Cardiac muscle cell (in vitro differentiated cells and primary cell): ENCODE results near the gene PPIAL4G. TPM values are rescaled to one million over a fixed set of nuclear protein-coding genes. Genes with fewer than 3 reads are reported as not detected.
A peak's percentile ranks its signal among the peaks of the same experiment; 100 is the strongest.
"Not testable (repeated sequence)": the region's sequence is repeated elsewhere in the genome, so short reads cannot be mapped to it uniquely, and the experiment has no call there.

ENCODE experiments used
- DNase-seq, 2 donors: peaks; one replicate each; pipeline versions ENCODE4 v3.0.0 to v3.0.0-alpha.2; 2010 to 2017; ENCODE audit warnings: low read depth in 1 of 2, low spot score in 1 of 2
- H3K27ac ChIP-seq: fragments of 200-600 bp; sonication (generic); 2 replicates; pipeline ENCODE4 v1.5.1; 2016
- H3K27me3 ChIP-seq: fragments of 200-600 bp; sonication (generic); 2 replicates; pipeline ENCODE4 v1.6.0; 2016; ENCODE audit warnings: control low read depth
- H3K36me3 ChIP-seq: fragments of 200-600 bp; sonication (generic); 2 replicates; pipeline ENCODE4 v1.5.1; 2016; ENCODE audit warnings: control low read depth
- H3K4me1 ChIP-seq: fragments of 200-600 bp; sonication (generic); 2 replicates; pipeline ENCODE4 v1.8.1; 2017; ENCODE audit warnings: low read depth, mild to moderate bottlenecking, mixed run types
- H3K4me3 ChIP-seq: fragments of 200-600 bp; sonication (generic); 2 replicates; pipeline ENCODE4 v1.5.1; 2016; ENCODE audit warnings: mild to moderate bottlenecking
- H3K9me3 ChIP-seq: fragments of 200-600 bp; sonication (generic); 2 replicates; pipeline ENCODE4 v1.5.1; 2017; ENCODE audit warnings: low read depth, mild to moderate bottlenecking, control low read depth
- polyA plus RNA-seq: library from polyadenylated mRNA; unstranded; fragments of >200 nt; fragmentation: Nextera tagmentation; extraction: Ambion mirVana; gene quantifications from 2 replicates; pipeline ENCODE4 v1.2.1, GENCODE V29; 2016
- total RNA-seq: library from RNA; depleted of rRNA; stranded (reverse); fragments of >200 nt; gene quantifications from 2 replicates; pipeline ENCODE4 v1.2.3, GENCODE V29; 2016

PPIAL4G gene
- not detected in 2 replicates for total RNA-seq
- not detected in 2 replicates for polyA plus RNA-seq

- not testable (repeated sequence) for H3K36me3 ChIP-seq, H3K9me3 ChIP-seq, H3K27me3 ChIP-seq, H3K4me3 ChIP-seq, DNase-seq, H3K27ac ChIP-seq, H3K4me1 ChIP-seq
Observed at GRCh38 chr1:148483029-148483428, at the start of gene PPIAL4G. Gene PPIAL4G (minus strand): TSS chr1:148483302. CDS start chr1:148483252, 50 bp downstream.

DNA sequence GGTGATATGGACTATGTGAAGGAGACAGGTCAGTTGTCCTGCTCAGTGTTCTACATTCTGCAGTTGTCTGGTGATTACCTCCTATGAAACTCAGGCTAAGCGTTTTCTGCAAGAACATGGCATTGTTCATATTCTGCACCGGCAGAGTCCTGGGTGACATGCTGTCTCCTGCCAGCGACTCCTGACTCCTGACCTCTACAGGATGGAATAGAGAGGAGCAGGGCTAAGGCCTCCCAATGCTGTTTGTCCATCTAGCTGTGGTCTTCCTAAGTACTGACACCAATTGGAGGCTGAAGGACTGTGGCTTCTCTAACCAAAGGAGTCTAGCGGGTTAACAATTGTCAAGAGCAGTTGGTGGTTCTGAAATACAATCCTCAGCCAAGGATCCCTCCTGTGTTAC, 49.1 kb upstream of the PPIAL4G start:
- not testable (repeated sequence) for H3K4me3 ChIP-seq, H3K4me1 ChIP-seq, H3K27ac ChIP-seq, H3K36me3 ChIP-seq, DNase-seq, H3K9me3 ChIP-seq, H3K27me3 ChIP-seq

DNA sequence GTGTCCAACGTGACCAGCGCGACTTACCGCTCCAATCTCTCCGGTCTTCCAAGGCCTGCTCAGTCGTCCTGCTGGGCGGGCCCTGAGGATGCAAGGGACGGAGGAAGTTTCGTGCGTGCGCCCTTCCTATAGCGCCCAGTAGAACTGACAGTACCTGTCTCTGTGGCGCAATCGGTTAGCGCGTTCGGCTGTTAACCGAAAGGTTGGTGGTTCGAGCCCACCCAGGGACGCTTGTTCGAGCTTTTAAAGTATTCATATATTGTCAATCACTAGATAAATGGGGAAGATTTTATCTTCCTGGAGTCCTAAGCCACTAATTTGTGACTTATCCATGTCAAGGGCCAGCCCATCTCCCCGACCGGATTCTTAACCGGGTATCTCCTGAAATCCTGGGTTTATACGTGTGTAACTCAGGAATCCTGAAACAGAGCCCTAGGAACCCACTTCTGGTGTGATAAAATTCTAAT, 46.0 kb upstream of the PPIAL4G start:
- H3K4me3 ChIP-seq = peak overlapping the region; percentile 25
- DNase-seq = peak; percentile 23 to 46
- not testable (repeated sequence) for H3K4me1 ChIP-seq, H3K27me3 ChIP-seq, H3K27ac ChIP-seq, H3K9me3 ChIP-seq, H3K36me3 ChIP-seq

- not testable (repeated sequence) for H3K9me3 ChIP-seq, H3K36me3 ChIP-seq, H3K27me3 ChIP-seq, H3K27ac ChIP-seq, H3K4me1 ChIP-seq, DNase-seq
- peak overlapping the region; percentile 25 for H3K4me3 ChIP-seq
Observed at GRCh38 chr1:148528591-148528990, 45.5 kb upstream of the PPIAL4G start.

DNA sequence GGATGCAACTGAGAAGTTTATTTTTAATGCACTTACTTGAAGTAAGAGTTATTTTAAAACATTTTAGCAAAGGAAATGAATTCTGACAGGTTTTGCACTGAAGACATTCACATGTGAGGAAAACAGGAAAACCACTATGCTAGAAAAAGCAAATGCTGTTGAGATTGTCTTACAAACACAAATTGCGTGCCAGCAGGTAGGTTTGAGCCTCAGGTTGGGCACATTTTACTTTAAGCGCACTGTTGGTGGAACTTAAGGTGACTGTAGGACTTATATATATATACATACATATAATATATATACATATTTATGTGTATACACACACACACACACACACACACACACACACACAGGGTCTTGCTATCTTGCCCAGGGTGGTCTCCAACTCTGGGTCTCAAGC, 43.5 kb upstream of the PPIAL4G start:
- not testable (repeated sequence) for H3K27me3 ChIP-seq, H3K4me1 ChIP-seq

GRCh38 chr1:148523205-148524144, 40.4 kb upstream of the PPIAL4G start:
- H3K4me3 ChIP-seq, DNase-seq: not testable (repeated sequence)

More for the DNA sequence above, 43.5 kb upstream of the PPIAL4G start:
- H3K36me3 ChIP-seq, H3K27ac ChIP-seq, H3K4me3 ChIP-seq, H3K9me3 ChIP-seq, DNase-seq: not testable (repeated sequence)

GRCh38 chr1:148522561-148523204, 39.6 kb upstream of the PPIAL4G start:
- not testable (repeated sequence) for H3K36me3 ChIP-seq, H3K4me1 ChIP-seq, H3K27me3 ChIP-seq, H3K9me3 ChIP-seq
- peak; percentile 88 to 99 for DNase-seq
- Histone ChIP-seq H3K4me3 (peak overlapping the region; percentile 10), H3K27ac (peak overlapping the region; percentile 53)

More at GRCh38 chr1:148523205-148524144, 40.4 kb upstream of the PPIAL4G start:
- not testable (repeated sequence) for H3K27me3 ChIP-seq, H3K36me3 ChIP-seq, H3K4me1 ChIP-seq, H3K27ac ChIP-seq, H3K9me3 ChIP-seq

DNA sequence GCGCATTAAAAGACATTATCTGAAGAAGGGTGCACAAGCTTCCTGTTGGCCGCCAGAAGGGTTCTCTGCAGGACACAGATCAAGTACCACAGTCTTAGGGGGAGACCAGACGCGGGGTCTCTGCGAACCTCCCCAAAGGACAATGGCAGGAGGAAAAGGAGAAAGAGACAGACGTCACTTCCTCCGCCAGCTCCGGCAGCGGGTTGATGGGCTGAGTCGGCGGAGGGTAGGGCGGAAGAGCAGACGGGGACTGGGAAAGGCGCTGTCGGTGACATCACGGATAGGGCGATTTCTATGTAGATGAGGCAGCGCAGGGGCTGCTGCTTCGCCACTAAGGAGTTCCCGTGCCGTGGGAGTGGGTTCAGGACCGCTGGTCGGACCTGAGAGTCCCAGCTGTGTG, 39.0 kb upstream of the PPIAL4G start:
- H3K27ac ChIP-seq, H3K9me3 ChIP-seq, H3K4me3 ChIP-seq, H3K4me1 ChIP-seq, H3K27me3 ChIP-seq, H3K36me3 ChIP-seq: not testable (repeated sequence)
- DNase-seq = peak; percentile 68 to 94

GRCh38 chr1:148514310-148514709, 31.2 kb upstream of the PPIAL4G start:
- H3K4me1 ChIP-seq, H3K27ac ChIP-seq, H3K9me3 ChIP-seq, DNase-seq, H3K36me3 ChIP-seq, H3K27me3 ChIP-seq, H3K4me3 ChIP-seq: not testable (repeated sequence)

- H3K27ac ChIP-seq, H3K9me3 ChIP-seq, H3K36me3 ChIP-seq, H3K4me3 ChIP-seq, H3K4me1 ChIP-seq, DNase-seq, H3K27me3 ChIP-seq: not testable (repeated sequence)
Observed at GRCh38 chr1:148512571-148513184, 29.6 kb upstream of the PPIAL4G start.

- H3K27ac ChIP-seq, DNase-seq: not testable (repeated sequence)
Observed at GRCh38 chr1:148493933-148494332, 10.8 kb upstream of the PPIAL4G start.

GRCh38 chr1:148481134-148481533, 2.0 kb downstream of the PPIAL4G start:
- not testable (repeated sequence) for H3K27ac ChIP-seq, H3K9me3 ChIP-seq, H3K4me3 ChIP-seq, H3K4me1 ChIP-seq, DNase-seq, H3K36me3 ChIP-seq, H3K27me3 ChIP-seq

More at GRCh38 chr1:148493933-148494332, 10.8 kb upstream of the PPIAL4G start:
- not testable (repeated sequence) for H3K36me3 ChIP-seq, H3K4me1 ChIP-seq, H3K9me3 ChIP-seq, H3K4me3 ChIP-seq, H3K27me3 ChIP-seq

DNA sequence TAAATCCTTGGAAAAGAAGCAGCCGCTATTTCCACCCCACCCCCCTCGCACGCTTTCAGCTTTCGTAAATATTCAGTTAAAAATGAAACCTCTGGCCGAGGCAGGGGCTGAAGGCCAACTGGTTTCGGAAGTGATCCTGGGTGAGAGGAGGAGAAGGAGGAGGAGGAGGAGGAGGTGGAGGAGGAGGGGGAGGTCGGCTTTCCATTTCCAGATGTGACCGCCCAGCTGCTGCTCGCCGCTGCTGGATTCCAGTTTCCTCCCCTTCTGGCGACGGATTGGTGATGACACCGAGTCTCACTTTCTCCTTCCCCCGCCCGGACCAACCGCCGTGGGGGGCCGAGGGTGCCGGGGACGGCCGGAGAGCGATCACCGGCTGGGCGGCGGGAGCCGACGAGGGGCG, 23.4 kb downstream of the PPIAL4G start:
- H3K9me3 ChIP-seq, H3K27me3 ChIP-seq, H3K36me3 ChIP-seq, H3K27ac ChIP-seq, H3K4me1 ChIP-seq, DNase-seq: not testable (repeated sequence)
- H3K4me3 ChIP-seq = peak overlapping the region; percentile 92
